Adipocyte (in vitro differentiated cells): ENCODE results near the gene TMEM42.
"Not testable (repeated sequence)": the region's sequence is repeated elsewhere in the genome, so short reads cannot be mapped to it uniquely, and the experiment has no call there.

Source experiments
- DNase-seq: peaks from one replicate; pipeline ENCODE4 v3.0.0-alpha.2; 2015; ENCODE audit warnings: low read depth
- H3K27me3 ChIP-seq: replicated peaks from 2 replicates; pipeline ENCODE4 v1.7.0; 2013; ENCODE audit warnings: mild to moderate bottlenecking, low read length, moderate library complexity; ENCODE audit not compliant: control insufficient read depth, insufficient read depth
- H3K36me3 ChIP-seq: 2 replicates; pipeline ENCODE4 v1.7.0; 2013; ENCODE audit warnings: low read length, mild to moderate bottlenecking, moderate library complexity; ENCODE audit not compliant: control insufficient read depth, insufficient read depth, severe bottlenecking
- H3K4me1 ChIP-seq: 2 replicates; pipeline ENCODE4 v1.7.0; 2013; ENCODE audit warnings: mild to moderate bottlenecking, low read length, moderate library complexity; ENCODE audit not compliant: control insufficient read depth, insufficient read depth
- H3K4me3 ChIP-seq: 2 replicates; pipeline ENCODE4 v1.7.0; 2013; ENCODE audit warnings: mild to moderate bottlenecking, low read length, moderate library complexity
- H3K9ac ChIP-seq: 2 replicates; pipeline ENCODE4 v1.7.0; 2013; ENCODE audit warnings: mild to moderate bottlenecking, low read length, moderate library complexity
- H3K9me3 ChIP-seq: 2 replicates; pipeline ENCODE4 v1.7.0; 2013; ENCODE audit warnings: mild to moderate bottlenecking, low read length, moderate library complexity; ENCODE audit not compliant: control insufficient read depth

TMEM42 gene

DNA sequence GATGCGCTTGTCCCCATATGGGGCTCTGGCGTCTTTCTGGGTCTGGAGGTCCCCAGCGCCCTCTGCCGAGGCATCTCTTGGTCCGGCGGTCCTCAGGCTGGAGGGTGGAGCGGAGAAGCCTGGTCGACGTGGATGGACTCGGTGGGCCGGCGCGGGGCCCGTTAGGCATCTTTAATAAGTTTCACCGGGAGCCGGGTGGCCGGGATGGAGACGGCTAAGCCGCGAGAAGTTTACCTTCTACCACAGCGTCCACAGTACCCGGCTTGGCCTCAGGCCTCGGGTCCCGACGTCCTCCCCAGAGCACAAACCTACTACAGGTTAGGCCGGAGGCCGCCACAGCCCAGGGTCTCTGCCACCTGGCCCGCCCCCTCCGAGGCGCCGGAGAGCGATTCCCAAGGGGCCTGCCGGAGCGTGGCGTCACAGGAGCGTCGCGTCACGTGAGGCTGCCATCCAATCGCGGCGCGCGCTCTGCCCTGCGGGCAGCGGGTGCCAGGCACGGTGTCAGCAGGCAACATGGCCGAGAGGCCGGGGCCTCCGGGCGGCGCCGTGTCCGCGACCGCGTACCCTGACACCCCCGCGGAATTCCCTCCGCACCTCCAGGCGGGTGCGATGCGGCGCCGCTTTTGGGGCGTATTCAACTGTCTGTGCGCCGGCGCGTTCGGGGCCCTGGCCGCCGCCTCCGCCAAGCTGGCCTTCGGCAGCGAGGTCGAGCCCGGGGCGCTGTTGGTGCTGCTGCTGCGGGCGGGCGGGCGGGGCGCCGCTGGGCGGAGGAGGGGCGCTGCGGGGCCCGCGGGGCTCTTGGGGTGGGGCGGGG lies at the start of gene TMEM42:
TSS of gene TMEM42 (plus strand) at position 501 of the 814 bp plus-strand sequence. CDS start at position 514, 13 bp downstream.
- H3K27me3 ChIP-seq: no peaks in the 10 kb centered on the region
- peak within 1 kb of the TSS; percentile 84 for H3K9ac ChIP-seq
- peak within 1 kb of the TSS; percentile 89 for H3K4me3 ChIP-seq
- peak; percentile 96 for DNase-seq
- H3K36me3 ChIP-seq: no peaks in the 10 kb centered on the region
- H3K4me1 ChIP-seq: peaks cover 7% of the 10 kb centered on the region
- H3K9me3 ChIP-seq: no peaks in the 10 kb centered on the region

DNA sequence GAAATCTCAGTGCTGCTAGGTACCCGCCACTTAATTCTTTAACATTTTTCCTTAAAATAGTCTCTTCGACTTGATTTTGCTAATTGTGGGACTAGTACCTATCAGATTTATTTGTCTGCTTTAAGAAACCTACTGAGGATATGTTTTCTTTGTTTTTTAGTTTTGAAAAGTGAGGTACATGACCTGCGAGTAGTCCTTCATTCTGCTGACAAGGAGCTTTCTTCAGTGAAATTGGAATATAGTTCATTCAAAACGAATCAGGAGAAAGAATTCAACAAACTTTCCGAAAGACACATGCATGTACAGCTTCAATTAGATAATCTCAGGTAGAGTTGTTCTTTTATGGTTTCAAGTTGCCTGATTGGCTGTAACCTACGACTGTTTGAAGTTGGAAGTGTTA lies 47.0 kb upstream of the TMEM42 start:
- Histone ChIP-seq H3K9ac (no peak overlapping the region), H3K36me3 (no peaks in the 10 kb centered on the region), H3K4me1 (no peaks in the 10 kb centered on the region), H3K4me3 (no peak overlapping the region), H3K9me3 (no peaks in the 10 kb centered on the region), H3K27me3 (no peaks in the 10 kb centered on the region)
- no peak for DNase-seq

DNA sequence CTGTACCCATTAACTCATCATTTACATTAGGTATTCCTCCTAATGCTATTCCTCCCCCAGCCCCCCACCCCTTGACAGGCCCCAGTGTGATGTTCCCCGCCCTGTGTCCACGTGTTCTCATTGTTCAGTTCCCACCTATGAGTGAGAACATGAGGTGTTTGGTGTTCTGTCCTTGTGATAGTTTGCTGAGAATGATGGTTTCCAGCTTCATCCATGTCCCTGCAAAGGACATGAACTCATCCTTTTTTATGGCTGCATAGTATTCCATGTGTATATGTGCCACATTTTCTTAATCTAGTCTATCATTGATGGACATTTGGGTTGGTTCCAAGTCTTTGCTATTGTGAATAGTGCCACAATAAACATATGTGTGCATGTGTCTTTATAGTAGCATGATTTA lies 45.4 kb upstream of the TMEM42 start:
- DNase-seq, H3K9me3 ChIP-seq, H3K36me3 ChIP-seq, H3K4me3 ChIP-seq, H3K27me3 ChIP-seq, H3K9ac ChIP-seq, H3K4me1 ChIP-seq: not testable (repeated sequence)

DNA sequence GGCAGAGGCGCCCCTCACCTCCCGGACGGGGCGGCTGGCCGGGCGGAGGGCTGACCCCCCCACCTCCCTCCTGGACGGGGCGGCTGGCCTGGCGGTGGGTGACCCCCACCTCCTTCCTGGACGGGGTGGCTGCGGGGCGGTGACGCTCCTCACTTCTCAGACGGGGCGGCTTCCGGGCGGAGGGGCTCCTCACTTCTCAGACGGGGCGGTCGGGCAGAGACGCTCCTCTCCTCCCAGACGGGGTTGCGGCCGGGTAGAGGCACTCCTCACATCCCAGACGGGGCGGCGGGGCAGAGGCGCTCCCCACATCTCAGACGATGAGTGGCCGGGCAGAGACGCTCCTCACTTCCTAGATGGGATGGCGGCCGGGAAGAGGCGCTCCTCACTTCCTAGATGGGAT lies 40.5 kb upstream of the TMEM42 start:
- H3K36me3 ChIP-seq, H3K9ac ChIP-seq, H3K27me3 ChIP-seq, DNase-seq, H3K9me3 ChIP-seq, H3K4me3 ChIP-seq: not testable (repeated sequence)
- peaks cover 27% of the 10 kb centered on the region for H3K4me1 ChIP-seq

DNA sequence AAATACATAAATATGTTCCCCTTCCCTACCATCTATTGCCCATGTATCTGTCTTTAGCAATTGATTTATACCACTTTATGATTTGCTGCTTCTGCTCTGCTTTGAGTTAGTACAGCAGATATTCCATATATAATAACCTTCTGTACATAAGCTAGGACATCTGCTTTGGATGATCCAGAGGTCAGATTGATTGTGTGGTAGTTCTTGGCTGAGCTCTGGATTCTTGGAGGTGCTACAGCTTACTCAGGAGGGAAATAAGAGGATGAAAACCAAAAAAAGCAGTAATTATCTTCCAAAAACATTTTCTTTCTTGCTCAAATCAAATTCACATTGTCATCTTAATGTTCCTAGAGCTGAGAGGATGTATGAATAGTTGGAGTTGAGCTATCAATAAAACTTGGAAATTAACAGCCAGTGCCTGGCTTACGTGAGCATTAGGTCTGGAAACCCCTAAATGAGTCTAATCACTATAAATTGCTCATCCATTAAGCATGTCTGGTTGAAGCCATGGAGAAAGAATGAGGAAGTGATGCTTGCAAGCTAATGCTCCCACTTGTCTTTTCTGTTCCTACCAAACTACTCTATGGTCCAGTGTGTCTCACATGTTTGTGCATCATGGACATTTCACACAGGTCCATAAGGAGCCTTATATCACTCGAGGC lies 36.3 kb upstream of the TMEM42 start:
- Histone ChIP-seq H3K36me3 (no peaks in the 10 kb centered on the region), H3K9me3 (no peaks in the 10 kb centered on the region), H3K4me3 (peak overlapping the region; percentile 44), H3K9ac (peak overlapping the region; percentile 67), H3K4me1 (peaks cover 28% of the 10 kb centered on the region), H3K27me3 (no peaks in the 10 kb centered on the region)
- DNase-seq: peak; percentile 31

DNA sequence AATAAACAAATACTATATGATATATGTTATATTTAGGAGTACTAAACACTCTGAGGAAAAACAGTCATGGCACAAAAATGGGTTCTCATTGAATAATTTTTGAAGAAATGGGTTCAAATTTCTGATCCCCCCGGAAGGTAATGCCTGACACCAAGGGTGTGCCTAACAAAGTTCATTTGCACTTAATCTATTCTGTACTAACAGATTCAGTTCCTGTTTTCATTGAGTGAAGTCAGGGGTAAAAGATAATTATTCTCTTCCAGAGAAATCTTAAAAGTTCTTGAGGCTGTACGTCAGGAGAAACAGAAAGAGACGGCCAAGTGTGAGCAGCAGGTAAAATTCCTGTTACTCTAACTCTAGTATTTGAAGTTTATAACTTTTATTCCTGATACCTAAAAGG lies 34.5 kb upstream of the TMEM42 start:
- no peak overlapping the region for H3K4me3 ChIP-seq
- H3K27me3 ChIP-seq: no peaks in the 10 kb centered on the region
- no peaks in the 10 kb centered on the region for H3K36me3 ChIP-seq
- H3K9me3 ChIP-seq: no peaks in the 10 kb centered on the region
- DNase-seq: no peak
- no peak overlapping the region for H3K9ac ChIP-seq
- H3K4me1 ChIP-seq: peaks cover 28% of the 10 kb centered on the region

DNA sequence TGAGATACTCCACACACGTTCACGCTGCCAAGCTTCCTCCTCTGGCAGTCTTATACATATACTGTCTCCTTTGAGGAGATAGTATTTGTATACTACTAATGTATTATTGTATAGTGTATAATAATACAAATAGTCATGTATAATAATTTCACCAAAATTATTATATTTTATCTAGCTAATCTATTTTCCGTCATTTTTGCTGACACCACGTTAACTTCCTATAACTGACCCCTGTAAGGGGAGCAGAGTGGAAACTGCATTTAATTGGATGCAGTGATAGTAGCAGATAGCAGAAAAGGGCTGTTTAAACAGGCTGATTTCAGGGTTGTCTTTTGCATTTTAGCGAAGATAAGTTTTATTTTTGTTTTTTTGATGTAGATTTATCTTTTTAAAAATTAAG lies 30.5 kb upstream of the TMEM42 start:
- no peak overlapping the region for H3K4me3 ChIP-seq
- H3K9me3 ChIP-seq: no peaks in the 10 kb centered on the region
- no peak overlapping the region for H3K9ac ChIP-seq
- peaks cover under 1% of the 10 kb centered on the region for H3K4me1 ChIP-seq
- DNase-seq: no peak
- H3K27me3 ChIP-seq: no peaks in the 10 kb centered on the region
- H3K36me3 ChIP-seq: no peaks in the 10 kb centered on the region

DNA sequence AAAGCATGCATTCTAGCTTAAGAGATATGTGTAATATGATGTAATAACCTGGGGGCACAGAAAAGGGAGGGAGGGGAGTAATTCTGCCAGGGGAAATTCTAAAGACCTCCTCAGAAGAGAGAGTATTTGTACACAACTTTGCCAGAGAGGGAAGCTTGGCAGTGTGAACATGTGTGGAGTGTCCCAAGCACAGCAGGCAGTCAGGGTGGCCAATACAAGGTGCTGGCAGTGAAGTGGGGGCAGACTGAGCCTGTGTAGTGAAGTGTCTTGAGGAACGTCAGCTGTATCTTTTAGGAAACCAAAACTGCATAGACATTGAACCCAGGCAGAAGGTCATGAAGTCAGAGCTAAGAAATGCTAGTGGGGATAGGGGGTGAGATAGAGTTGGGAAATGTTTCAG lies 29.7 kb upstream of the TMEM42 start:
- no peak for DNase-seq
- H3K9me3 ChIP-seq: peaks cover 7% of the 10 kb centered on the region
- H3K36me3 ChIP-seq: no peaks in the 10 kb centered on the region
- no peak overlapping the region for H3K4me3 ChIP-seq
- no peak overlapping the region for H3K9ac ChIP-seq
- no peaks in the 10 kb centered on the region for H3K4me1 ChIP-seq
- H3K27me3 ChIP-seq: no peaks in the 10 kb centered on the region

DNA sequence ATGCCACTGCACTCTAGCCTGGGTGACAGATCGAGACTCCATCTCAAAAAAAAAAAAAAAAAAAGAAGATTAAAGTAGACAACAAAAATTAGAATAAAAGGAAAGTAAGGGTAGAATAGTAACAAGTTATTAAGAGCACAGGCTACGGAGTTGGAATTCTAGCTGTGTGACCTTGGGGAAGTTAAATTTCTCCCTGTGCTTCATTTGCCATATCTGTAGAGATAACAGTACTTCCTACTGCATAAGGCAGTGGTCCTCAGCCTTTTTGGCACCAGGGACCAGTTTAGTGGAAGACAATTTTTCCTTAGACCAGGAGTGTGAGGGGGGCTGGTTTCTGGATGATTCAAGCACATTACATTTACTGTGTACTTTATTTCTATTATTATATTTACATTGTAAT lies 28.7 kb upstream of the TMEM42 start:
- H3K4me1 ChIP-seq: no peaks in the 10 kb centered on the region
- H3K4me3 ChIP-seq: no peak overlapping the region
- H3K36me3 ChIP-seq: no peaks in the 10 kb centered on the region
- H3K9me3 ChIP-seq: peaks cover 10% of the 10 kb centered on the region
- no peak overlapping the region for H3K9ac ChIP-seq
- no peaks in the 10 kb centered on the region for H3K27me3 ChIP-seq
- DNase-seq: no peak

DNA sequence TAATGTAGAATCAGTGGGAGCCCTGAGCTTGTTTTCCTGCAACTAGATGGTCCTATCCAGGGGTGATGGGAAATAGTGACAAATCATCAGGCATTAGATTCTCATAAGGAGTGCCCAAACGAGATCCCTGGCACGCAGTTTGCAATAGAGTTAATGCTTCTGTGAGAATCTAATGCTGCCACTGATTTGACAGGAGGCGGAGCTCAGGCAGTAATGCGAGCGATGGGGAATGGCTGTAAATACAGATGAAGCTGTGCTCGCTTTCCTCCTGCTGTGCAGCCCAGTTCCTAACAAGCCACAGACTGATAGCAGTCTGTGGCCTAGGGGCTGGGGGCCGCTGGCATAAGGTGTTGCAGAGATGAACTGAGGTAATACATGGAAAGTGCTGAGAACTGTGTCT lies 28.3 kb upstream of the TMEM42 start:
- no peak for DNase-seq

DNA sequence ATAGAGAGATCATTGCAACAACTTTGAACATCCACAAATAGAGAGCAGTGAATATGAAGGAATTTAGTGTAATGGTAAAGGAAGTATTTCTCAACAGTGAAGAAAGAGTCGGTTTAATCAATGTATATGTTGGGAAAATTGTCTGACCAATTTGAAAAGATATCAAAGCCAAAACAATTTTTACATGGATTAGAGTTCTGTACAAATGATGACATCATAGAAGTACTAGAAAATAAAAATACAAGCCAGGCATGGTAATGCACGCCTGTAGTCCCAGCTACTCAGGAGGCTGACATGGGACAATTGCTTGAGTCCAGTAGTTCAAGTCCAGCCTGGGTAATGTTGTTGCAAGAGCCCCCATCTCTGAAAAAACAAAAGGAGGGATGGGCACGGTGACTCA lies 26.0 kb upstream of the TMEM42 start:
- no peaks in the 10 kb centered on the region for H3K36me3 ChIP-seq

More for the DNA sequence above, 28.3 kb upstream of the TMEM42 start:
- no peaks in the 10 kb centered on the region for H3K27me3 ChIP-seq
- no peak overlapping the region for H3K4me3 ChIP-seq
- peaks cover 10% of the 10 kb centered on the region for H3K9me3 ChIP-seq
- no peaks in the 10 kb centered on the region for H3K4me1 ChIP-seq
- H3K36me3 ChIP-seq: no peaks in the 10 kb centered on the region
- no peak overlapping the region for H3K9ac ChIP-seq

More for the DNA sequence above, 26.0 kb upstream of the TMEM42 start:
- H3K4me1 ChIP-seq: no peaks in the 10 kb centered on the region
- no peak overlapping the region for H3K4me3 ChIP-seq
- no peaks in the 10 kb centered on the region for H3K27me3 ChIP-seq
- H3K9me3 ChIP-seq: peaks cover 10% of the 10 kb centered on the region
- DNase-seq: no peak
- no peak overlapping the region for H3K9ac ChIP-seq
